ENCODE measurements around the gene TRIM44.

The TRIM44 gene

GRCh38 chr11:35810045-35810645, 147.6 kb downstream of the TRIM44 start:
- H3K4me3 ChIP-seq (ENCODE audit: insufficient read depth, low read length, poor library complexity, severe bottlenecking), result no peak overlapping the region
- H3K9ac ChIP-seq (ENCODE audit: low read length), result no peak overlapping the region
- H4K20me1 ChIP-seq (ENCODE audit: low read depth, low read length), result no peaks in the 10 kb centered on the region
- H3K27me3 ChIP-seq (ENCODE audit: low read length), result no peaks in the 10 kb centered on the region
- H3K36me3 ChIP-seq (ENCODE audit: low read length), result no peaks in the 10 kb centered on the region
- no peak for TF ChIP-seq EZH2phosphoT487 (conservative IDR thresholded peaks at IDR 0.05; ENCODE audit: low read length)
- TF ChIP-seq CTCF (IDR thresholded peaks at IDR 0.05; ENCODE audit: insufficient read depth, low read length, poor library complexity, severe bottlenecking), result no peak
- H3K9me2 ChIP-seq (replicated peaks; ENCODE audit: insufficient read depth, low read length), result no peaks in the 10 kb centered on the region
- no peak overlapping the region for H3K27ac ChIP-seq (ENCODE audit: low read depth, low read length)
- no peaks in the 10 kb centered on the region for H3F3A ChIP-seq (ENCODE audit: insufficient read depth)
- no peaks in the 10 kb centered on the region for H3K79me2 ChIP-seq (ENCODE audit: insufficient read depth, low read length)
- H3K9me3 ChIP-seq (ENCODE audit: insufficient read depth, low read length), result no peaks in the 10 kb centered on the region
- no peak overlapping the region for H3K4me2 ChIP-seq (ENCODE audit: low read depth, low read length, poor library complexity, severe bottlenecking)
- no peak overlapping the region for H2AFZ ChIP-seq (ENCODE audit: low read depth, low read length, severe bottlenecking)

GRCh38 chr11:35811783-35812182, 149.2 kb downstream of the TRIM44 start:
- H3K9me2 ChIP-seq (replicated peaks; ENCODE audit: insufficient read depth, low read length), result no peaks in the 10 kb centered on the region
- TF ChIP-seq EZH2phosphoT487 (conservative IDR thresholded peaks at IDR 0.05; ENCODE audit: low read length) (no peak), CTCF (IDR thresholded peaks at IDR 0.05; ENCODE audit: insufficient read depth, low read length, poor library complexity, severe bottlenecking) (no peak)
- H3K79me2 ChIP-seq (ENCODE audit: insufficient read depth, low read length), result no peaks in the 10 kb centered on the region
- no peak overlapping the region for H3K4me2 ChIP-seq (ENCODE audit: low read depth, low read length, poor library complexity, severe bottlenecking)
- H3F3A ChIP-seq (ENCODE audit: insufficient read depth), result no peaks in the 10 kb centered on the region
- H3K4me3 ChIP-seq (ENCODE audit: insufficient read depth, low read length, poor library complexity, severe bottlenecking), result no peak overlapping the region
- no peak overlapping the region for H2AFZ ChIP-seq (ENCODE audit: low read depth, low read length, severe bottlenecking)
- H3K9ac ChIP-seq (ENCODE audit: low read length), result no peak overlapping the region
- H3K36me3 ChIP-seq (ENCODE audit: low read length), result no peaks in the 10 kb centered on the region
- H3K9me3 ChIP-seq (ENCODE audit: insufficient read depth, low read length), result no peaks in the 10 kb centered on the region
- H3K27me3 ChIP-seq (ENCODE audit: low read length), result no peaks in the 10 kb centered on the region
- H4K20me1 ChIP-seq (ENCODE audit: low read depth, low read length), result no peaks in the 10 kb centered on the region
- no peak overlapping the region for H3K27ac ChIP-seq (ENCODE audit: low read depth, low read length)

GRCh38 chr11:35812828-35813227, 150.3 kb downstream of the TRIM44 start:
- H3K27ac ChIP-seq (ENCODE audit: low read depth, low read length), result no peak overlapping the region
- H4K20me1 ChIP-seq (ENCODE audit: low read depth, low read length), result no peaks in the 10 kb centered on the region
- H3K4me2 ChIP-seq (ENCODE audit: low read depth, low read length, poor library complexity, severe bottlenecking), result no peak overlapping the region
- H3K36me3 ChIP-seq (ENCODE audit: low read length), result no peaks in the 10 kb centered on the region
- H3K9me3 ChIP-seq (ENCODE audit: insufficient read depth, low read length), result no peaks in the 10 kb centered on the region
- TF ChIP-seq CTCF (IDR thresholded peaks at IDR 0.05; ENCODE audit: insufficient read depth, low read length, poor library complexity, severe bottlenecking) (no peak), EZH2phosphoT487 (conservative IDR thresholded peaks at IDR 0.05; ENCODE audit: low read length) (no peak)
- no peak overlapping the region for H3K4me3 ChIP-seq (ENCODE audit: insufficient read depth, low read length, poor library complexity, severe bottlenecking)
- no peak overlapping the region for H2AFZ ChIP-seq (ENCODE audit: low read depth, low read length, severe bottlenecking)
- H3F3A ChIP-seq (ENCODE audit: insufficient read depth), result no peaks in the 10 kb centered on the region
- H3K9ac ChIP-seq (ENCODE audit: low read length), result no peak overlapping the region
- H3K79me2 ChIP-seq (ENCODE audit: insufficient read depth, low read length), result no peaks in the 10 kb centered on the region
- no peaks in the 10 kb centered on the region for H3K27me3 ChIP-seq (ENCODE audit: low read length)
- no peaks in the 10 kb centered on the region for H3K9me2 ChIP-seq (replicated peaks; ENCODE audit: insufficient read depth, low read length)

All from SU-DHL-6 (cell line).